HL-60 (cell line): ENCODE results near the gene OR7A5.

ENCODE experiments used
- CTCF ChIP-seq: IDR thresholded peaks from one replicate; pipeline ENCODE4 v1.5.1; 2011; ENCODE audit warnings: low read length, control low read depth, inconsistent platforms; ENCODE audit not compliant: insufficient read depth
- REST ChIP-seq: IDR thresholded peaks from 2 replicates; pipeline ENCODE4 v1.6.1; 2012; ENCODE audit warnings: low read depth; ENCODE audit not compliant: insufficient replicate concordance

- TF ChIP-seq CTCF (no peak), REST (no peak)
These were observed 36.2 kb downstream of the OR7A5 start for GRCh38 chr19:14798760-14799159.
